Measurements from ENCODE around the gene ZNHIT2. TPM values are rescaled to one million over a fixed set of nuclear protein-coding genes. Genes with fewer than 3 reads are reported as not detected.

ZNHIT2 gene
- total and polyA plus RNA-seq, 2 of the 13 experiments (the other 11 are each of a cell fraction or from before 2014, with no cell fraction given) = 1.1 to 6.5 TPM

- TF ChIP-seq ZNF101 (CRISPR knock-in tag; IDR thresholded peaks at IDR 0.05; ENCODE audit: borderline replicate concordance, low read depth) = no peak
- TF ChIP-seq RNF219 (CRISPR knock-in tag; IDR thresholded peaks at IDR 0.05) = no peak
- peak; percentile 51; the same call in 1 of the 2 replicates for TF ChIP-seq AHR (CRISPR knock-in tag; IDR thresholded peaks at IDR 0.05)
- TF ChIP-seq ZEB1 (IDR thresholded peaks at IDR 0.05; ENCODE audit: insufficient replicate concordance, low read depth) = peak; percentile 57
- TF ChIP-seq MAFK (conservative IDR thresholded peaks at IDR 0.05 in 1 of 2, IDR thresholded peaks at IDR 0.05 in 1 of 2; ENCODE audit: low read length in 2 of 2) = no peak
- peak; percentile 77 for TF ChIP-seq HDAC1 (CRISPR knock-in tag; IDR thresholded peaks at IDR 0.05)
- TF ChIP-seq MAX (IDR thresholded peaks at IDR 0.05) = peak; percentile 53
- no peak for TF ChIP-seq GLMP (CRISPR knock-in tag; IDR thresholded peaks at IDR 0.05; ENCODE audit: borderline replicate concordance)
- peak; percentile 75; the same call in 1 of the 2 replicates for TF ChIP-seq ZNF703 (CRISPR knock-in tag; IDR thresholded peaks at IDR 0.05; ENCODE audit: borderline replicate concordance)
- TF ChIP-seq AKAP8 (CRISPR knock-in tag; IDR thresholded peaks at IDR 0.05) = peak; percentile 64; the same call in 1 of the 2 replicates
- peak; percentile 55; the same call in 1 of the 2 replicates for TF ChIP-seq KLF12 (CRISPR knock-in tag; IDR thresholded peaks at IDR 0.05; ENCODE audit: borderline replicate concordance)
- TF ChIP-seq KAT7 (CRISPR knock-in tag; IDR thresholded peaks at IDR 0.05; ENCODE audit: borderline replicate concordance) = peak; percentile 75
- TF ChIP-seq NAIF1 (CRISPR knock-in tag; IDR thresholded peaks at IDR 0.05; ENCODE audit: borderline replicate concordance) = no peak
- TF ChIP-seq KDM1A (CRISPR knock-in tag; IDR thresholded peaks at IDR 0.05) = peak; percentile 37; the same call in 1 of the 2 replicates
- TF ChIP-seq MLXIP (CRISPR knock-in tag; IDR thresholded peaks at IDR 0.05; ENCODE audit: borderline replicate concordance) = 0 out of 2 replicates have a peak, but pooled peaks have one; percentile 27
- no peak for TF ChIP-seq ZNF883 (CRISPR knock-in tag; IDR thresholded peaks at IDR 0.05; ENCODE audit: not compliant biosample characterization)
- TF ChIP-seq HCFC1 (IDR thresholded peaks at IDR 0.05; ENCODE audit: low read depth, low read length) = no peak
- TF ChIP-seq ZNF629 (CRISPR knock-in tag; conservative IDR thresholded peaks at IDR 0.05) = peak; percentile 48; the same call in 1 of the 2 replicates
- 0 out of 2 replicates have a peak, but pooled peaks have one; percentile 36 for TF ChIP-seq ISX (CRISPR knock-in tag; conservative IDR thresholded peaks at IDR 0.05)
- no peak for TF ChIP-seq KLF13 (CRISPR knock-in tag; IDR thresholded peaks at IDR 0.05)
- TF ChIP-seq SMARCE1 (IDR thresholded peaks at IDR 0.05; ENCODE audit: borderline replicate concordance) = no peak
Observed at GRCh38 chr11:65112546-65113360, 4.7 kb downstream of the ZNHIT2 start (continued).
